WTC11 (cell line): ENCODE measurements around the gene NLRC5. TPM values are rescaled to one million over a fixed set of nuclear protein-coding genes. Genes with fewer than 3 reads are reported as not detected.
A peak's percentile ranks its signal among the peaks of the same experiment; 100 is the strongest.

ENCODE experiments used
- ATAC-seq: fragments of 200-7000 bp; cut with Tn5 transposase; 2 replicates; pipeline ENCODE4 v1.10.0; 2021; ENCODE audit warnings: mild to moderate bottlenecking, moderate library complexity
- CTCF ChIA-PET: fragments of 300-600 bp; sonication (Branson Sonifier 250); formaldehyde crosslinking; loops from one replicate; lab custom pipeline; 2021; ENCODE audit warnings: antibody characterized with exemption; lab: Charles Lee
- POLR2A ChIA-PET: fragments of 350-600 bp; sonication (Branson Sonifier 250); formaldehyde crosslinking; loops from one replicate; lab custom pipeline; 2021; ENCODE audit warnings: antibody characterized with exemption; lab: Charles Lee
- DNase-seq: peaks from one replicate; pipeline ENCODE4 v3.0.0; 2021; ENCODE audit warnings: low spot score
- H3K27ac Mint-ChIP-seq: 2 replicates; pipeline ENCODE4 v1.8.0; 2021; ENCODE audit warnings: mixed read lengths
- H3K27me3 Mint-ChIP-seq: 2 replicates; pipeline ENCODE4 v1.8.0; 2021; ENCODE audit warnings: low read depth, mild to moderate bottlenecking, moderate library complexity, mixed read lengths
- H3K36me3 Mint-ChIP-seq: 2 replicates; pipeline ENCODE4 v1.8.0; 2021; ENCODE audit warnings: mixed read lengths
- H3K4me1 Mint-ChIP-seq: 2 replicates; pipeline ENCODE4 v1.8.0; 2022; ENCODE audit warnings: mixed read lengths
- H3K4me3 Mint-ChIP-seq: 2 replicates; pipeline ENCODE4 v1.8.0; 2021; ENCODE audit warnings: mild to moderate bottlenecking, moderate library complexity, mixed read lengths
- H3K9me3 Mint-ChIP-seq: 2 replicates; pipeline ENCODE4 v1.8.0; 2021; ENCODE audit warnings: mixed read lengths
- AFF4 ChIP-seq: sonication (generic); formaldehyde crosslinking; IDR thresholded peaks from 2 replicates; pipeline ENCODE4 v1.8.1; 2023; ENCODE audit warnings: mild to moderate bottlenecking, missing genetic modification reagents, borderline replicate concordance
- CBFB ChIP-seq: sonication (generic); formaldehyde crosslinking; IDR thresholded peaks from 2 replicates; pipeline ENCODE4 v1.8.1; 2022; ENCODE audit warnings: mild to moderate bottlenecking, low read depth, missing genetic modification reagents
- CDX4 ChIP-seq: fragments of 250-450 bp; sonication (Bioruptor Pico); IDR thresholded peaks from 2 replicates; pipeline ENCODE4 v1.9.0; 2021; ENCODE audit warnings: moderate library complexity, mild to moderate bottlenecking, inconsistent platforms, borderline replicate concordance
- E2F1 ChIP-seq: sonication (generic); formaldehyde crosslinking; IDR thresholded peaks from 2 replicates; pipeline ENCODE4 v1.8.0; 2022; ENCODE audit warnings: mild to moderate bottlenecking, missing genetic modification reagents
- FOXP4 ChIP-seq: sonication (generic); formaldehyde crosslinking; IDR thresholded peaks from 2 replicates; pipeline ENCODE4 v1.8.0; 2022; ENCODE audit warnings: mild to moderate bottlenecking, missing genetic modification reagents
- IRF2 ChIP-seq: sonication (generic); formaldehyde crosslinking; IDR thresholded peaks from 2 replicates; pipeline ENCODE4 v1.8.0; 2022; ENCODE audit warnings: low read depth, missing genetic modification reagents, borderline replicate concordance
- JUN ChIP-seq: sonication (generic); formaldehyde crosslinking; IDR thresholded peaks from 2 replicates; pipeline ENCODE4 v1.8.0; 2023; ENCODE audit warnings: mild to moderate bottlenecking, missing genetic modification reagents
- PRDM15 ChIP-seq: sonication (generic); formaldehyde crosslinking; IDR thresholded peaks from 2 replicates; pipeline ENCODE4 v1.8.0; 2022; ENCODE audit warnings: missing genetic modification reagents
- SP1 ChIP-seq: sonication (generic); formaldehyde crosslinking; conservative IDR thresholded peaks from 2 replicates; pipeline ENCODE4 v1.8.1; 2022; ENCODE audit warnings: missing genetic modification reagents
- ZBTB21 ChIP-seq: sonication (generic); formaldehyde crosslinking; IDR thresholded peaks from 2 replicates; pipeline ENCODE4 v1.8.1; 2023; ENCODE audit warnings: mild to moderate bottlenecking, missing genetic modification reagents, borderline replicate concordance
- ZNF512 ChIP-seq: sonication (generic); formaldehyde crosslinking; IDR thresholded peaks from 2 replicates; pipeline ENCODE4 v1.8.1; 2022; ENCODE audit warnings: missing genetic modification reagents, borderline replicate concordance
- total RNA-seq: library from RNA; stranded (reverse); gene quantifications from 3 replicates; pipeline ENCODE4 v1.2.3, GENCODE V29; 2021

The NLRC5 gene
- total RNA-seq, 1 experiment from 2014 or later = 2.8 TPM

GRCh38 chr16:57089406-57089805, 100.0 kb downstream of the NLRC5 start:
- peaks cover 4% of the 10 kb centered on the region; the same call in 1 of the 2 replicates for H3K9me3 Mint-ChIP-seq
- H3K4me1 Mint-ChIP-seq = peaks cover 14% of the 10 kb centered on the region
- H3K36me3 Mint-ChIP-seq = no peaks in the 10 kb centered on the region
- CTCF ChIA-PET = no interaction called here
- TF ChIP-seq PRDM15 (CRISPR knock-in tag) (no peak), ZBTB21 (CRISPR knock-in tag) (no peak), AFF4 (CRISPR knock-in tag) (no peak), ZNF512 (no peak), IRF2 (CRISPR knock-in tag) (no peak), CBFB (no peak), CDX4 (no peak), E2F1 (no peak)
- TF ChIP-seq, all 79 proteins: peak for 0
- no peak overlapping the region for H3K4me3 Mint-ChIP-seq
- peaks cover 22% of the 10 kb centered on the region for H3K27me3 Mint-ChIP-seq
- ATAC-seq (no peak), DNase-seq (no peak)
- POLR2A ChIA-PET = no interaction called here
- H3K27ac Mint-ChIP-seq = no peak overlapping the region

- H3K27me3 Mint-ChIP-seq = peaks cover 25% of the 10 kb centered on the region
- H3K4me1 Mint-ChIP-seq = peaks cover 14% of the 10 kb centered on the region
- ChIA-PET CTCF (interaction anchor here (1.1 to 3.9 kb wide), 18 partner anchors 12 to 356 kb away, joined by 3 to 68 read pairs (median 10); partner anchors contain the start of genes CIAPIN1 and COQ9), POLR2A (interaction anchor here (0.8 kb wide), 1 partner anchor 42 kb away, joined by 3 read pairs; no protein-coding TSS in a partner anchor)
- peaks cover 4% of the 10 kb centered on the region; the same call in 1 of the 2 replicates for H3K9me3 Mint-ChIP-seq
- H3K4me3 Mint-ChIP-seq = peak overlapping the region; percentile 86
- no peak for TF ChIP-seq FOXP4 (CRISPR knock-in tag)
- no peak for TF ChIP-seq JUN (CRISPR knock-in tag)
- TF ChIP-seq SP1 (CRISPR knock-in tag) = 0 out of 2 replicates have a peak, but pooled peaks have one; percentile 25
- ATAC-seq (peak; percentile 36), DNase-seq (peak; percentile 67)
- H3K36me3 Mint-ChIP-seq = no peaks in the 10 kb centered on the region
- H3K27ac Mint-ChIP-seq = no peak overlapping the region
Measured at GRCh38 chr16:57091200-57091974, 102.0 kb downstream of the NLRC5 start.
